ENCODE results near the gene NTN1.

DNA sequence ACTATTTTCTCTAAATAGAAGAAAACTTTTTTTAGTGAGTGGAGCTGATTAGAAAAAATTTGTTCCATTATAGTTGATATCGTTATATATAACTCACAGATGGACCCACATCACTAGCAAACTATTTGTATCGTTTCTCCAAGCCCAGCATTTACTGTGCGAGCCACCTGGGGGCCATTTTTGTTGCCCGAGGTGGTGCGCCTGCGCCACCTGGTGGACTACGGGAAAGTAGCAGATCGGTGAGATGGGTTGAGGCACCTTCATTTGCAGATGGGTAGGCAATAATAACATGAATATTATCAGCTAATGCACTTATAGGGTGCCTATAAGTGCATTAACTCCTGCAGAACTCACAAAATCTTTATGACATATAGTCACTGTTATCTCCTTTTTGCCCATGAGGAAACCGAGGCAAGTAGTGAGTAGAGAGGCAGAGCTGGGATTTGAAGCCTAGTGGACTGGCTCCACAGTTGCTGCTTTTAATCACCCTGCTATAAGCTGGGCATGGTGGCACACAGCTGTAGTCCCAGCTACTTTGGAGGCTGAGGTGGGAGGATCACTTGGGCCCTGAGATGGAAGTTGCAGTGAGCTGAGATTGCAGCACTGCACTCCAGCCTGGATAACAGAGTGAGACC lies 23.2 kb upstream of the NTN1 start:
- TF ChIP-seq, protein P1, sequence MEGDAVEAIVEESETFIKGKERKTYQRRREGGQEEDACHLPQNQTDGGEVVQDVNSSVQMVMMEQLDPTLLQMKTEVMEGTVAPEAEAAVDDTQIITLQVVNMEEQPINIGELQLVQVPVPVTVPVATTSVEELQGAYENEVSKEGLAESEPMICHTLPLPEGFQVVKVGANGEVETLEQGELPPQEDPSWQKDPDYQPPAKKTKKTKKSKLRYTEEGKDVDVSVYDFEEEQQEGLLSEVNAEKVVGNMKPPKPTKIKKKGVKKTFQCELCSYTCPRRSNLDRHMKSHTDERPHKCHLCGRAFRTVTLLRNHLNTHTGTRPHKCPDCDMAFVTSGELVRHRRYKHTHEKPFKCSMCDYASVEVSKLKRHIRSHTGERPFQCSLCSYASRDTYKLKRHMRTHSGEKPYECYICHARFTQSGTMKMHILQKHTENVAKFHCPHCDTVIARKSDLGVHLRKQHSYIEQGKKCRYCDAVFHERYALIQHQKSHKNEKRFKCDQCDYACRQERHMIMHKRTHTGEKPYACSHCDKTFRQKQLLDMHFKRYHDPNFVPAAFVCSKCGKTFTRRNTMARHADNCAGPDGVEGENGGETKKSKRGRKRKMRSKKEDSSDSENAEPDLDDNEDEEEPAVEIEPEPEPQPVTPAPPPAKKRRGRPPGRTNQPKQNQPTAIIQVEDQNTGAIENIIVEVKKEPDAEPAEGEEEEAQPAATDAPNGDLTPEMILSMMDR (IDR thresholded peaks at IDR 0.05; ENCODE audit: low read depth, low read length): peak; percentile 93
- TF ChIP-seq EZH2phosphoT487 (IDR thresholded peaks at IDR 0.05; ENCODE audit: low read depth): no peak

All from OCI-LY3 (cell line).